NCI-H2081 (cell line): Measurements from ENCODE around the gene HP.
"Not testable (repeated sequence)": the region's sequence is repeated elsewhere in the genome, so short reads cannot be mapped to it uniquely, and the experiment has no call there.

Experiments used
- DNase-seq, 2 experiments: peaks; one replicate each; lab custom pipeline; 2025; lab: John Stamatoyannopoulos, UW

Gene HP

GRCh38 chr16:72054254-72054847 is at the start of gene HP:
HP (plus strand) TSS chr16:72054505; CDS start chr16:72054653, 148 bp downstream.
- not testable (repeated sequence) for DNase-seq

GRCh38 chr16:72008065-72008423 is 46.3 kb upstream of the HP start:
- DNase-seq = not testable (repeated sequence)

- DNase-seq = peak; percentile 94 to 95
Observed at GRCh38 chr16:72008424-72009216, 45.7 kb upstream of the HP start, which contains the start of gene DHODH. DHODH (plus strand) TSS chr16:72008744; CDS start chr16:72008765, 21 bp downstream.

GRCh38 chr16:72009779-72010178 is 44.5 kb upstream of the HP start:
- no peak for DNase-seq

- no peak for DNase-seq
Observed at GRCh38 chr16:72012607-72013006, 41.7 kb upstream of the HP start.

GRCh38 chr16:72013389-72013788 is 40.9 kb upstream of the HP start:
- DNase-seq = no peak

GRCh38 chr16:72013888-72014581 is 40.3 kb upstream of the HP start:
- DNase-seq = no peak

GRCh38 chr16:72014675-72015074 is 39.6 kb upstream of the HP start:
- no peak for DNase-seq

- DNase-seq = no peak
Observed at GRCh38 chr16:72015124-72015523, 39.2 kb upstream of the HP start.

GRCh38 chr16:72018470-72018869 is 35.8 kb upstream of the HP start:
- no peak for DNase-seq

GRCh38 chr16:72021043-72021442 is 33.3 kb upstream of the HP start:
- no peak for DNase-seq

- no peak for DNase-seq
Observed at GRCh38 chr16:72022127-72022526, 32.2 kb upstream of the HP start.

GRCh38 chr16:72023962-72024361 is 30.3 kb upstream of the HP start:
- no peak for DNase-seq

- DNase-seq = no peak
Observed at GRCh38 chr16:72024862-72025382, 29.4 kb upstream of the HP start.

GRCh38 chr16:72025404-72026114 is 28.7 kb upstream of the HP start:
- no peak for DNase-seq

GRCh38 chr16:72027669-72028378 is 26.5 kb upstream of the HP start:
- DNase-seq = no peak

GRCh38 chr16:72029567-72030271 is 24.6 kb upstream of the HP start:
- no peak for DNase-seq

GRCh38 chr16:72033437-72033836 is 20.9 kb upstream of the HP start:
- no peak for DNase-seq

GRCh38 chr16:72036098-72036497 is 18.2 kb upstream of the HP start:
- no peak for DNase-seq

- DNase-seq = no peak
Observed at GRCh38 chr16:72042157-72042660, 12.1 kb upstream of the HP start.

- DNase-seq = no peak
Observed at GRCh38 chr16:72043058-72043457, 11.2 kb upstream of the HP start.
